Esophagus muscularis mucosa (tissue), 4 donors: ENCODE results near the gene MSANTD1. TPM values are rescaled to one million over a fixed set of nuclear protein-coding genes. Genes with fewer than 3 reads are reported as not detected.

Source experiments
- DNase-seq: peaks from one replicate; pipeline ENCODE4 v3.0.0-alpha.2; 2017; ENCODE audit errors: extremely low spot score
- H3K27ac ChIP-seq, 4 donors: fragments of 200-600 bp; sonication (generic); replicated peaks in 1 of 4; 1 replicate in 3 of 4; 2 replicates in 1 of 4; pipeline ENCODE4 v1.5.1; 2016 to 2019; ENCODE audit warnings: mild to moderate bottlenecking in 1 of 4
- H3K27me3 ChIP-seq, 4 donors: fragments of 200-600 bp; sonication (generic); one replicate each; pipeline versions ENCODE4 v1.5.1 to v1.6.0; 2016 to 2019
- H3K36me3 ChIP-seq, 4 donors: fragments of 200-600 bp; sonication (generic); one replicate each; pipeline ENCODE4 v1.5.1; 2016 to 2019
- H3K4me1 ChIP-seq, 4 donors: fragments of 200-600 bp; sonication (generic); one replicate each; pipeline ENCODE4 v1.5.1; 2016 to 2019
- H3K4me3 ChIP-seq, 4 donors: fragments of 200-600 bp; sonication (generic); 1 replicate in 2 of 4; 2 replicates in 2 of 4; pipeline ENCODE4 v1.5.1; 2016 to 2019; ENCODE audit warnings: mild to moderate bottlenecking in 4 of 4, moderate library complexity in 1 of 4
- H3K9me3 ChIP-seq, 4 donors: fragments of 200-600 bp; sonication (generic); 1 replicate in 3 of 4; 2 replicates in 1 of 4; pipeline ENCODE4 v1.5.1; 2016 to 2019
- EP300 ChIP-seq: sonication (generic); formaldehyde crosslinking; IDR thresholded peaks from one replicate; pipeline ENCODE4 v1.6.1; 2017; ENCODE audit warnings: antibody characterized with exemption
- POLR2A ChIP-seq: fragments of 450-650 bp; IDR thresholded peaks from one replicate; pipeline ENCODE4 v1.6.1; 2017; ENCODE audit warnings: antibody characterized with exemption, moderate library complexity, mild to moderate bottlenecking, low read depth
- POLR2AphosphoS5 ChIP-seq, 2 donors: sonication (generic); formaldehyde crosslinking; IDR thresholded peaks; one replicate each; pipeline ENCODE4 v1.6.1; 2017; ENCODE audit warnings: antibody characterized with exemption in 2 of 2
- WGBS: methylation state at CpG from one replicate; pipeline ENCODE4 v1.1.5; 2018; 5-methylcytosine and 5-hydroxymethylcytosine counted together
- intact Hi-C: fragments of 100-400 bp; cut with DNase I; formaldehyde crosslinking; loops from one replicate; pipeline ENCODE4 v1.15.1; 2023
- total RNA-seq, 4 donors: library from RNA; depleted of rRNA; stranded (reverse); fragments of >200 nt; gene quantifications; one replicate each; pipeline versions ENCODE4 v1.1.0 to v1.2.1, GENCODE V29; 2016
- TF ChIP-seq, protein P1 (sequence below), 3 experiments: fragments of 200-600 bp in 2 of 3; fragments of 450-650 bp in 1 of 3; sonication (generic) in 2 of 3; IDR thresholded peaks; one replicate each; pipeline ENCODE4 v1.5.1; 2017 to 2019; ENCODE audit warnings: antibody characterized with exemption in 3 of 3, mild to moderate bottlenecking in 2 of 3, moderate library complexity in 1 of 3

Gene MSANTD1
- total RNA-seq, 4 donors from 2014 or later: 0.06 to 0.83 (median 0.40) TPM

DNA sequence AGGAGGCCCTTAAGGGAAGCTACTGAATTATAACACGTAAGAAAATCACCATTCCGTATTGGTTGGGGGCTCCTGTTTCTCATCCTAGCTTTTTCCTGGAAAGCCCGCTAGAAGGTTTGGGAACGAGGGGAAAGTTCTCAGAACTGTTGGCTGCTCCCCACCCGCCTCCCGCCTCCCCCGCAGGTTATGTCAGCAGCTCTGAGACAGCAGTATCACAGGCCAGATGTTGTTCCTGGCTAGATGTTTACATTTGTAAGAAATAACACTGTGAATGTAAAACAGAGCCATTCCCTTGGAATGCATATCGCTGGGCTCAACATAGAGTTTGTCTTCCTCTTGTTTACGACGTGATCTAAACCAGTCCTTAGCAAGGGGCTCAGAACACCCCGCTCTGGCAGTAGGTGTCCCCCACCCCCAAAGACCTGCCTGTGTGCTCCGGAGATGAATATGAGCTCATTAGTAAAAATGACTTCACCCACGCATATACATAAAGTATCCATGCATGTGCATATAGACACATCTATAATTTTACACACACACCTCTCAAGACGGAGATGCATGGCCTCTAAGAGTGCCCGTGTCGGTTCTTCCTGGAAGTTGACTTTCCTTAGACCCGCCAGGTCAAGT lies 6.9 kb upstream of the MSANTD1 start:
- no peak for DNase-seq
- Histone ChIP-seq H3K27ac (peak overlapping the region; percentile 15 to 75 (median 32)), H3K4me3 (no peak overlapping the region), H3K4me1 (peaks cover 0 to 27% (median 20%) of the 10 kb centered on the region in 4 donors), H3K9me3 (no peaks in the 10 kb centered on the region), H3K27me3 (no peaks in the 10 kb centered on the region), H3K36me3 (peaks cover 26 to 55% (median 52%) of the 10 kb centered on the region in 4 donors)
- 59% methylated on average over 17 of the region's 17 CpGs for WGBS
- TF ChIP-seq POLR2A (no peak), EP300 (peak; percentile 60), POLR2AphosphoS5 (IDR thresholded peaks at IDR 0.05) (peak in 1 of 2 donors; percentile 9)
- intact Hi-C loops: no loop called here

DNA sequence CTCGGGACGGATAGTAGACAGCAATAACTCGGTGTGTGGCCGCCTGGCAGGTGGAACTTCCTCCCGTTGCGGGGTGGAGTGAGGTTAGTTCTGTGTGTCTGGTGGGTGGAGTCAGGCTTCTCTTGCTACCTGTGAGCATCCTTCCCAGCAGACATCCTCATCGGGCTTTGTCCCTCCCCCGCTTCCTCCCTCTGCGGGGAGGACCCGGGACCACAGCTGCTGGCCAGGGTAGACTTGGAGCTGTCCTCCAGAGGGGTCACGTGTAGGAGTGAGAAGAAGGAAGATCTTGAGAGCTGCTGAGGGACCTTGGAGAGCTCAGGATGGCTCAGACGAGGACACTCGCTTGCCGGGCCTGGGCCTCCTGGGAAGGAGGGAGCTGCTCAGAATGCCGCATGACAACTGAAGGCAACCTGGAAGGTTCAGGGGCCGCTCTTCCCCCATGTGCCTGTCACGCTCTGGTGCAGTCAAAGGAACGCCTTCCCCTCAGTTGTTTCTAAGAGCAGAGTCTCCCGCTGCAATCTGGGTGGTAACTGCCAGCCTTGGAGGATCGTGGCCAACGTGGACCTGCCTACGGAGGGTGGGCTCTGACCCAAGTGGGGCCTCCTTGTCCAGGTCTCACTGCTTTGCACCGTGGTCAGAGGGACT lies 5.7 kb upstream of the MSANTD1 start:
- H3K4me3 ChIP-seq: no peak overlapping the region
- TF ChIP-seq, protein P1, sequence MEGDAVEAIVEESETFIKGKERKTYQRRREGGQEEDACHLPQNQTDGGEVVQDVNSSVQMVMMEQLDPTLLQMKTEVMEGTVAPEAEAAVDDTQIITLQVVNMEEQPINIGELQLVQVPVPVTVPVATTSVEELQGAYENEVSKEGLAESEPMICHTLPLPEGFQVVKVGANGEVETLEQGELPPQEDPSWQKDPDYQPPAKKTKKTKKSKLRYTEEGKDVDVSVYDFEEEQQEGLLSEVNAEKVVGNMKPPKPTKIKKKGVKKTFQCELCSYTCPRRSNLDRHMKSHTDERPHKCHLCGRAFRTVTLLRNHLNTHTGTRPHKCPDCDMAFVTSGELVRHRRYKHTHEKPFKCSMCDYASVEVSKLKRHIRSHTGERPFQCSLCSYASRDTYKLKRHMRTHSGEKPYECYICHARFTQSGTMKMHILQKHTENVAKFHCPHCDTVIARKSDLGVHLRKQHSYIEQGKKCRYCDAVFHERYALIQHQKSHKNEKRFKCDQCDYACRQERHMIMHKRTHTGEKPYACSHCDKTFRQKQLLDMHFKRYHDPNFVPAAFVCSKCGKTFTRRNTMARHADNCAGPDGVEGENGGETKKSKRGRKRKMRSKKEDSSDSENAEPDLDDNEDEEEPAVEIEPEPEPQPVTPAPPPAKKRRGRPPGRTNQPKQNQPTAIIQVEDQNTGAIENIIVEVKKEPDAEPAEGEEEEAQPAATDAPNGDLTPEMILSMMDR (IDR thresholded peaks at IDR 0.05): no peak
- TF ChIP-seq POLR2A: no peak
- TF ChIP-seq POLR2AphosphoS5 (IDR thresholded peaks at IDR 0.05): no peak
- no peak for TF ChIP-seq EP300
- intact Hi-C loops: no loop called here

DNA sequence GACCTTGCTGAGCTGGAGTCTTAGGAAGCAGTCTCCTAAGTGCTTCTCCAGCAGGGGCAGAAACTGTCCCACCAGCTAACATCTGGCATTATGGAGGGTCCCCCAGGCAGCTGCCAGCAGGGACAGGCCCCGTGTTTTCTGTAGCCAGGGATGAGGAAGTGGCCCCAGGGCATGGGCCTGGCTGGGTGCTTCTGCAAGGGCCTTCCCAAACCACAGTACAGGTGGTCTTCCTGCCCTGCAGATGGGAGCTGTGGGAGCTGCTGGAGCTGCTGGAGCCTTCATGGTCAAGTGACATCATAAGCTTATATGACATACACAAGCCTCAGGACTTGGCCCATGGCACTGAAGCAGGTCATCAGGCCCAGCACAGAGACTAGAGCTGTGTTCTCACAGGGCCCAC lies 5.0 kb upstream of the MSANTD1 start:
- Histone ChIP-seq H3K27me3 (no peaks in the 10 kb centered on the region), H3K4me1 (peaks cover 0 to 27% (median 20%) of the 10 kb centered on the region in 4 donors), H3K36me3 (peaks cover 13 to 36% (median 33%) of the 10 kb centered on the region in 4 donors), H3K9me3 (no peaks in the 10 kb centered on the region), H3K4me3 (no peak overlapping the region), H3K27ac (no peak overlapping the region)
- no peak for DNase-seq
- WGBS: 71% methylated on average over 1 of the region's 1 CpG
- TF ChIP-seq POLR2A (no peak), POLR2AphosphoS5 (IDR thresholded peaks at IDR 0.05) (no peak), EP300 (no peak)
- TF ChIP-seq, protein P1 (IDR thresholded peaks at IDR 0.05): no peak
- intact Hi-C loops: no loop called here

More for the DNA sequence above, 5.7 kb upstream of the MSANTD1 start:
- no peak for DNase-seq
- Histone ChIP-seq H3K27me3 (no peaks in the 10 kb centered on the region), H3K4me1 (peaks cover 0 to 27% (median 20%) of the 10 kb centered on the region in 4 donors), H3K36me3 (peaks cover 20 to 43% (median 41%) of the 10 kb centered on the region in 4 donors), H3K27ac (peak overlapping the region in 1 of 4 donors; percentile 8), H3K9me3 (no peaks in the 10 kb centered on the region)
- 86% methylated on average over 23 of the region's 23 CpGs for WGBS

DNA sequence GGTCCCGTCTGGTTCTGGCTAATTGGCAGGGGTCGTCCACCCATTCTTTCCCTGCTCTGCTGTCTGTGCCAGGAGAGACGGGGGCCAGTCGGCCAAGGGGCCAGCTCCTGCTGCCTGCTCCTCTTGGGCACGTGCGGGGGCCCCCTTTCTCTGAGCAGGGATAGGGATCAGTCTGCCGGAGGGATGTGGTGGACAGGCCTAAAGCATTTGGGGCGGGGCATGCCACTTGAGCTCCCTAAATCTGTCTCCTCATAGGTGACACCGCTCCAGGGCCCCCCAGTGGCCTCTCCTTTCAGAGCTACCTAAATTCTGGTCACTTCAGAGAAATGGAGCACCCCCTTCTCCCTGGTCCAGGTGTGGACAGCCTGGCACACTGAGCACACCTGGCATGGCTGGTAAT lies 4.2 kb upstream of the MSANTD1 start:
- WGBS: 85% methylated on average over 3 of the region's 9 CpGs
- TF ChIP-seq POLR2AphosphoS5 (IDR thresholded peaks at IDR 0.05) (no peak), POLR2A (no peak), EP300 (no peak)
- TF ChIP-seq, protein P1 (IDR thresholded peaks at IDR 0.05): no peak
- H3K4me3 ChIP-seq: no peak overlapping the region
- peaks cover 6 to 28% (median 26%) of the 10 kb centered on the region in 4 donors for H3K36me3 ChIP-seq
- no peak overlapping the region for H3K27ac ChIP-seq
- peaks cover 0 to 27% (median 20%) of the 10 kb centered on the region in 4 donors for H3K4me1 ChIP-seq
- no peaks in the 10 kb centered on the region for H3K9me3 ChIP-seq
- intact Hi-C loops: no loop called here
- H3K27me3 ChIP-seq: no peaks in the 10 kb centered on the region
- DNase-seq: no peak

DNA sequence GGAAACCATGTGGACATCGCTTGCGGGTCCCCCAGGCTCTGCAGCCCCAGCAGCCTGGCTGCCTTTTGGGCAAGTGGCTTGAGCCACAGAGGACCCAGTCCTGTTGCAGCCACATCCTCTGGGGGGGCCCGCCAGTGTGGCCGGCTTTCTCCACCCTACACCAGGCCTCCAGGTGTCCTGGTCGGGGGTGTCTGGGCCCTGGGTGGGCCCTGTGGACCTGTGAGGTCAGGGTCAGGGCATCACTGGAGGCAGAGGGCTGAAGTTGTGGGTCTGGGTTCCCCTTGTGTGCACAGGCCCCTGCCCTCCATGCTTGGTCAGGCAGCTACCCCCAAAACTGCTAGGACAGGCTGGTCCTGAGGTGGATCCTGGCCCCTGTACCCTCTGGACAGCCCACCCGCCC lies 3.3 kb upstream of the MSANTD1 start:
- Histone ChIP-seq H3K4me3 (no peak overlapping the region), H3K27me3 (no peaks in the 10 kb centered on the region), H3K36me3 (peaks cover 0 to 19% (median 17%) of the 10 kb centered on the region in 4 donors), H3K4me1 (peaks cover 0 to 26% (median 18%) of the 10 kb centered on the region in 4 donors), H3K9me3 (no peaks in the 10 kb centered on the region), H3K27ac (no peak overlapping the region)
- no peak for TF ChIP-seq EP300
- TF ChIP-seq, protein P1 (IDR thresholded peaks at IDR 0.05): no peak
- no peak for TF ChIP-seq POLR2AphosphoS5 (IDR thresholded peaks at IDR 0.05)
- TF ChIP-seq POLR2A: no peak
- intact Hi-C loops: no loop called here
- DNase-seq: no peak
- WGBS: no CpG with 5 or more reads among the region's 6 CpGs
